ENCODE measurements around the gene SLC27A4.

The SLC27A4 gene

GRCh38 chr9:128341435-128341849 is 1.1 kb downstream of the SLC27A4 start:
- DNase-seq: peak; percentile 78
- Mint-ChIP-seq H3K27ac (peak overlapping the region; percentile 85), H3K4me3 (peak overlapping the region; percentile 85), H3K27me3 (no peaks in the 10 kb centered on the region), H3K36me3 (ENCODE audit: low read depth) (peaks cover 53% of the 10 kb centered on the region), H3K4me1 (ENCODE audit: low read depth) (peaks cover 12% of the 10 kb centered on the region), H3K9me3 (no peaks in the 10 kb centered on the region)

GRCh38 chr9:128342971-128343680 is 2.8 kb downstream of the SLC27A4 start:
- H3K27ac Mint-ChIP-seq: no peak overlapping the region
- no peak for DNase-seq
- no peaks in the 10 kb centered on the region for H3K27me3 Mint-ChIP-seq
- H3K4me1 Mint-ChIP-seq (ENCODE audit: low read depth): peaks cover 12% of the 10 kb centered on the region
- no peaks in the 10 kb centered on the region for H3K9me3 Mint-ChIP-seq
- no peak overlapping the region for H3K4me3 Mint-ChIP-seq
- H3K36me3 Mint-ChIP-seq (ENCODE audit: low read depth): peaks cover 67% of the 10 kb centered on the region

GRCh38 chr9:128343855-128344254 is 3.5 kb downstream of the SLC27A4 start:
- no peaks in the 10 kb centered on the region for H3K27me3 Mint-ChIP-seq
- H3K36me3 Mint-ChIP-seq (ENCODE audit: low read depth): peaks cover 73% of the 10 kb centered on the region
- peaks cover 12% of the 10 kb centered on the region for H3K4me1 Mint-ChIP-seq (ENCODE audit: low read depth)
- no peak overlapping the region for H3K27ac Mint-ChIP-seq
- no peak for DNase-seq
- H3K9me3 Mint-ChIP-seq: no peaks in the 10 kb centered on the region
- no peak overlapping the region for H3K4me3 Mint-ChIP-seq

- Mint-ChIP-seq H3K36me3 (ENCODE audit: low read depth) (peaks cover 84% of the 10 kb centered on the region), H3K27me3 (no peaks in the 10 kb centered on the region), H3K4me3 (no peak overlapping the region), H3K4me1 (ENCODE audit: low read depth) (peaks cover 6% of the 10 kb centered on the region), H3K27ac (no peak overlapping the region), H3K9me3 (no peaks in the 10 kb centered on the region)
- DNase-seq: no peak
Observed at GRCh38 chr9:128344931-128345605, 4.7 kb downstream of the SLC27A4 start.

GRCh38 chr9:128349125-128349524 is 8.8 kb downstream of the SLC27A4 start:
- H3K36me3 Mint-ChIP-seq (ENCODE audit: low read depth): peaks cover 86% of the 10 kb centered on the region
- H3K4me1 Mint-ChIP-seq (ENCODE audit: low read depth): no peaks in the 10 kb centered on the region
- no peaks in the 10 kb centered on the region for H3K9me3 Mint-ChIP-seq
- DNase-seq: no peak
- no peak overlapping the region for H3K27ac Mint-ChIP-seq
- no peaks in the 10 kb centered on the region for H3K27me3 Mint-ChIP-seq
- H3K4me3 Mint-ChIP-seq: no peak overlapping the region

- Mint-ChIP-seq H3K4me1 (ENCODE audit: low read depth) (no peaks in the 10 kb centered on the region), H3K36me3 (ENCODE audit: low read depth) (peaks cover 83% of the 10 kb centered on the region), H3K4me3 (no peak overlapping the region), H3K27me3 (no peaks in the 10 kb centered on the region), H3K27ac (no peak overlapping the region), H3K9me3 (no peaks in the 10 kb centered on the region)
- no peak for DNase-seq
Observed at GRCh38 chr9:128349772-128350171, 9.4 kb downstream of the SLC27A4 start.

- no peaks in the 10 kb centered on the region for H3K4me1 Mint-ChIP-seq (ENCODE audit: low read depth)
- H3K9me3 Mint-ChIP-seq: no peaks in the 10 kb centered on the region
- peaks cover 60% of the 10 kb centered on the region for H3K36me3 Mint-ChIP-seq (ENCODE audit: low read depth)
- no peak for DNase-seq
- no peaks in the 10 kb centered on the region for H3K27me3 Mint-ChIP-seq
- no peak overlapping the region for H3K4me3 Mint-ChIP-seq
- no peak overlapping the region for H3K27ac Mint-ChIP-seq
Observed at GRCh38 chr9:128355451-128355850, 15.1 kb downstream of the SLC27A4 start.

- no peak overlapping the region for H3K27ac Mint-ChIP-seq
- peaks cover 12% of the 10 kb centered on the region for H3K4me1 Mint-ChIP-seq (ENCODE audit: low read depth)
- H3K9me3 Mint-ChIP-seq: no peaks in the 10 kb centered on the region
- H3K27me3 Mint-ChIP-seq: no peaks in the 10 kb centered on the region
- no peak overlapping the region for H3K4me3 Mint-ChIP-seq
- no peak for DNase-seq
- H3K36me3 Mint-ChIP-seq (ENCODE audit: low read depth): peaks cover 51% of the 10 kb centered on the region
Observed at GRCh38 chr9:128358090-128358489, 17.8 kb downstream of the SLC27A4 start.

GRCh38 chr9:128358861-128359260 is 18.5 kb downstream of the SLC27A4 start:
- Mint-ChIP-seq H3K4me3 (no peak overlapping the region), H3K27me3 (no peaks in the 10 kb centered on the region), H3K9me3 (no peaks in the 10 kb centered on the region), H3K36me3 (ENCODE audit: low read depth) (peaks cover 45% of the 10 kb centered on the region), H3K4me1 (ENCODE audit: low read depth) (peaks cover 12% of the 10 kb centered on the region), H3K27ac (no peak overlapping the region)
- DNase-seq: no peak

GRCh38 chr9:128360826-128361225 is 20.5 kb downstream of the SLC27A4 start:
- peaks cover 3% of the 10 kb centered on the region for H3K27me3 Mint-ChIP-seq
- H3K4me1 Mint-ChIP-seq (ENCODE audit: low read depth): peaks cover 17% of the 10 kb centered on the region
- peaks cover 33% of the 10 kb centered on the region for H3K36me3 Mint-ChIP-seq (ENCODE audit: low read depth)
- no peaks in the 10 kb centered on the region for H3K9me3 Mint-ChIP-seq
- no peak overlapping the region for H3K4me3 Mint-ChIP-seq
- H3K27ac Mint-ChIP-seq: peak overlapping the region; percentile 67
- DNase-seq: no peak

- peak overlapping the region; percentile 67 for H3K27ac Mint-ChIP-seq
- peaks cover 17% of the 10 kb centered on the region for H3K4me1 Mint-ChIP-seq (ENCODE audit: low read depth)
- no peak for DNase-seq
- peaks cover 3% of the 10 kb centered on the region for H3K27me3 Mint-ChIP-seq
- peaks cover 27% of the 10 kb centered on the region for H3K36me3 Mint-ChIP-seq (ENCODE audit: low read depth)
- peak overlapping the region; percentile 70 for H3K4me3 Mint-ChIP-seq
- no peaks in the 10 kb centered on the region for H3K9me3 Mint-ChIP-seq
Observed at GRCh38 chr9:128361296-128361985, 21.1 kb downstream of the SLC27A4 start.

- Mint-ChIP-seq H3K4me1 (ENCODE audit: low read depth) (peaks cover 17% of the 10 kb centered on the region), H3K27ac (peak overlapping the region; percentile 67), H3K9me3 (no peaks in the 10 kb centered on the region)
Observed at GRCh38 chr9:128361986-128362646, 21.8 kb downstream of the SLC27A4 start.

GRCh38 chr9:128362774-128363173 is 22.4 kb downstream of the SLC27A4 start:
- Mint-ChIP-seq H3K27me3 (peaks cover 3% of the 10 kb centered on the region), H3K27ac (peak overlapping the region; percentile 22), H3K4me3 (no peak overlapping the region), H3K9me3 (no peaks in the 10 kb centered on the region), H3K36me3 (ENCODE audit: low read depth) (peaks cover 20% of the 10 kb centered on the region), H3K4me1 (ENCODE audit: low read depth) (peaks cover 17% of the 10 kb centered on the region)
- DNase-seq: no peak

More at GRCh38 chr9:128361986-128362646, 21.8 kb downstream of the SLC27A4 start:
- Mint-ChIP-seq H3K4me3 (peak overlapping the region; percentile 70), H3K27me3 (peaks cover 3% of the 10 kb centered on the region), H3K36me3 (ENCODE audit: low read depth) (peaks cover 27% of the 10 kb centered on the region)
- DNase-seq: peak; percentile 81

- Mint-ChIP-seq H3K27ac (peak overlapping the region; percentile 10), H3K36me3 (ENCODE audit: low read depth) (peaks cover 7% of the 10 kb centered on the region), H3K27me3 (peaks cover 3% of the 10 kb centered on the region), H3K9me3 (no peaks in the 10 kb centered on the region), H3K4me1 (ENCODE audit: low read depth) (peaks cover 23% of the 10 kb centered on the region), H3K4me3 (no peak overlapping the region)
- no peak for DNase-seq
Observed at GRCh38 chr9:128365525-128365924, 25.2 kb downstream of the SLC27A4 start.
